ENCODE results near the gene RPS6KA1. TPM values are rescaled to one million over a fixed set of nuclear protein-coding genes. Genes with fewer than 3 reads are reported as not detected.
A peak's percentile ranks its signal among the peaks of the same experiment; 100 is the strongest.
"Not testable (repeated sequence)": the region's sequence is repeated elsewhere in the genome, so short reads cannot be mapped to it uniquely, and the experiment has no call there.

Gene RPS6KA1
- polyA plus RNA-seq, 5 donors, result 19.3 to 27.8 (median 23.4) TPM

DNA sequence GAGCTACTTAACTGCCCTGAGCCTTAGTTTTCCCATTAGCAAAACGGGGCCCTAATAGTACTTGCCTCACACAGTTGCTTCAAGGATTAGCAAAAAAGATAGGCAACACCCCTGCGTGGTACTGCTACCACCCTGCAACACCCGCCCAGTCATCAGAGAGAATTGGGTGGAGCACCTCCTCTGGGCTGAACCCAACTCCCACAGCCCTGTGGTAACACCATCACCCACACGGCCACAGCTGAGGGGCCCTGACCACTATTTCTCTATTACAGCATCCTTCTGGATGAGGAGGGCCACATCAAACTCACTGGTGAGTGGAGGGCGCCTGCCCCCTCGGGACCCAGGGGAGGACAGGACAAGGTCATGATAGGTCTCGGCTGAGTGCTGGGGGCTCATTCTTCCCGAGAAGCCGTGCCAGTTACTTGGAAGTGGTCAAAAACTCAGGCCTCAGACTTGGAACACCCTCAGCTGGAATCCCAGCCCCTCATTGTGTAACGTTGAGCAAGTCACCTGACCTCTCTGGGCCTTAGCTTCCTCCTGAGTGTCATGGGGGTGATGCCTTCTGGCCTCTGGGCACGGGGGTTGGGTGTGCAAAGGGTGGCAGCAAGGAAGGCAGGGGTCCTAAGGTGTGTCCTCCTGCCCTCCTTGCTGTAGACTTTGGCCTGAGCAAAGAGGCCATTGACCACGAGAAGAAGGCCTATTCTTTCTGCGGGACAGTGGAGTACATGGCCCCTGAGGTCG, 24.6 kb downstream of the RPS6KA1 start:
- DNase-seq, result no peak

DNA sequence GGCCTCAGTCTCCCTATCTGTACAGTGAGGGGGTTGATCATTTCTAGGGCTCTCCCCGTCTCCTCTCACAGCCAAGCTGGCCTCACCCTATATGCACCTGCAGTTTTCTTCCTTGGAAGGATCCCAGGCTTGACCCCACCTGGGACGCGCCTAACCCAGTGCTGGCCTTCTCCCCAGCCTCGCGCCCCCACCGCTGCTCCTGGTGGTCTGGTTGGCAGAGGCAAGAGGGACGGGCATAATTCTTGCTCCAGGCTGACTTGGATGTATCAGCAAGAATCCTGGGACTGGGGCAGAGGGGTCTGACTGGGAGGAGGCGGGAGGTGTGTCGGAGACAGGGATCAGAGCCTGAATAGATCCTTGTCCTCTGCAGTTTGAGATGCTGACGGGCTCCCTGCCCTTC, 25.2 kb downstream of the RPS6KA1 start:
- DNase-seq, result no peak

DNA sequence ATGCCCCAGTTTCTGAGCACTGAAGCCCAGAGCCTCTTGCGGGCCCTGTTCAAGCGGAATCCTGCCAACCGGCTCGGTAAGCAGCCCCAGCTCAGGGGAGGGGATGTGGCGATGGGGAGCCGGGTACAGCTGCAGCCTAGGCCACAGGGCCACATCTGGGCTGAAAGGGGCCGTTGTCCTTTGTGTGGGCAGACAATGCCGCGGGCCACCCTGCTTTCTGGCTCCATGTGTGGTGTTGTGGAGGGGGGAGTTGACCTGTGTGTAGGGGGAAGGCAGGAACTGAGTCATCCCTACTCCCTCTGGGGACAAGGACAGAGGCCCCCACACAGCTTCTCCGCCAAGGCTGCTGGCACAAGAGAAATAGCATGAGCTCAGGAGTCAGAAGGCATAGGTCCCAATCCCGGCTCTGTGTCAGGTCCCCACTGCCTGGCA, 26.0 kb downstream of the RPS6KA1 start:
- no peak for DNase-seq

DNA sequence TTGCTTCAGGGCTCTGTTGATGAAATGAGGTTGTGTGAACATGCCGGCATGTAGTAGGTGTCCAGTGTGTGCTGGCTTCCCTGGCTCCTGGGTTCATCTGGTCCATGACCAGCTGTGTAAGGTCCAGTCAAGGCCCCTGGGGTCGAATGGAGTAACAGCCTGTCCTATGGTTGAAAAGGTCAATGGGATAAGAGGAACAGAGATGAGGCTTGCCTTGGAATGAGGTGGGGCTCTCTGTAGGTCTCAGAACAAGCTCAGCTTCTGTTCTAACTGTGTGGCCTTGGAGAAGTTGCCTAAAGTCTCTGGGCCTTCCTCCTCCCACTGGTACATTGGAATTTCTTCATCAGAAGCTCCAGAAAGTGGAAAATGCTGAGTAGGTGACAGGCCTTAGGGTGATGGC, 26.6 kb downstream of the RPS6KA1 start:
- DNase-seq, result no peak

DNA sequence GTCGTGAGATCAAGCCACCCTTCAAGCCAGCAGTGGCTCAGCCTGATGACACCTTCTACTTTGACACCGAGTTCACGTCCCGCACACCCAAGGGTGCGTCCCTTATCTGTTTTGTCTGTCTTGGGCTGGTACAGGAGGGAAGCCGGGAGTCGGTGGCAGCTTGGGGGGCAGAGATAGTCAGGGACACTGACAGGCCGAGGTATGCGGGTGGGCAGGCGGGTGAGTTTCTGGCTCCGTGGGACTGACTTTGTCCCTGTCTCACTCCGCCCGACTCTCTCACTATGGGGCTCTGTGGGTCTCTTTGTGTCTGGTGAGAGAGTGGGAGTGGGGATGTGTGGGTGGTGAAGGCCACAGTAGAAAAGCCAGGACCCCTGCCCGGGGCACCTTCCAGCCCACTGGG, 27.4 kb downstream of the RPS6KA1 start:
- no peak for DNase-seq

DNA sequence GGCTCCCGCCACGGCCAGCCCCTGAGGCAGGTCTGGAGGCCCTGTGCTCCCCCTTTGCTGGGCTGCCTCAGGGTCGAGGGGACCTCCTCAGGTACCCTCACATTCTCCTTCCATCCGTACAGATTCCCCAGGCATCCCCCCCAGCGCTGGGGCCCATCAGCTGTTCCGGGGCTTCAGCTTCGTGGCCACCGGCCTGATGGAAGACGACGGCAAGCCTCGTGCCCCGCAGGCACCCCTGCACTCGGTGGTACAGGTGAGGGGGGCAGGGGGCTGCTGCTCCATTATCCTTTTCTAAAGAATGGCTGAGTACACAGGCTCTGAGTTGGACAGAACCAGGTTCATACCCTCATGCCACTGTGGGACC, 29.1 kb downstream of the RPS6KA1 start:
- no peak for DNase-seq

DNA sequence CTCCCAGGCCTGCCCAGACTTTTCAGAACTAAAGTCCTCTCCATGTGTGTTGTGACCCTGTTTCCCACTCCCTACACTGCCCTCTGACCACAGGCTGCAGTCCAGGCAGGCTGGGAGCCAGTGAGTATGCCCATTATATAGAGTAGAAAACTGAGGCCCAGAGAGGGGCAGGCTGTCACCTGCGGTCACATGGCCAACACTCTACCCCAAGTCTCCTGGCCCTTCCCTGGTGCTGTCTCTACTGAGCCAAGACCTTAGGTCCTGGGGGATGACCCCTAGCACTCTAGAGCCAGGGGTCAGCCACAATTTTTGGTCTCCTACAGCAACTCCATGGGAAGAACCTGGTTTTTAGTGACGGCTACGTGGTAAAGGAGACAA, 30.8 kb downstream of the RPS6KA1 start:
- no peak for DNase-seq

DNA sequence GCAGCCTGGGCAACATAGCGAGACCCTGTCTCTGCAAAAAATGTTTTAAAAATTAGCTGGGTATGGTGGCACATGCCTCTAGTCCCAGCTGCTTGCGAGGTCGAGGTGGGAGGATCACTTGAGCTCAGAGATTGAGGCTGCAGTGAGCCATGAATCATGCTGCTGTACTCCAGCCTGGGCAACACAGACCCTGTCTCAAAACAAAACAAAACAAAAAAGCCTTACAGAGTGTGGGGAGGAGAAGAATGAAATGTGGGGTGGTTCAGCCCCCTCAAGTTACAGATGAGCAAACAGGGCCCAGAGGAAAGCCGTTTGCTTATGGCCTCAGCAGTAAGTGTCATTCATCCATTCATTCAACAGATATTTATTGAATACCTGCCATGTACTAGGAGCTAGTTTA, 40.7 kb downstream of the RPS6KA1 start:
- DNase-seq, result no peak

DNA sequence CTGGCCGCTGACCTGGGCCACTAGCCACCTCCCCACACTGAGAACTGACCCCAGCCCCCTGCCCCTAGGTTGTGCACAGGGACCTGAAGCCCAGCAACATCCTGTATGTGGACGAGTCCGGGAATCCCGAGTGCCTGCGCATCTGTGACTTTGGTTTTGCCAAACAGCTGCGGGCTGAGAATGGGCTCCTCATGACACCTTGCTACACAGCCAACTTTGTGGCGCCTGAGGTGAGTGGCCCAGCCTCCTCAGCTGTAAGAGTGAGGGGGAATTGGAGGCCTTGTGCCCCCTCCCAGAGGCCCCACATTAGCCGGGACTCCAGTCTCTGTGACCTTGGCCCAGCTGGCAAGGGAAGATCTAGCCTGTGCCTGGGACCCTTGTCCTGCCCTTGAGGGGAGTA, 41.8 kb downstream of the RPS6KA1 start:
- no peak for DNase-seq

DNA sequence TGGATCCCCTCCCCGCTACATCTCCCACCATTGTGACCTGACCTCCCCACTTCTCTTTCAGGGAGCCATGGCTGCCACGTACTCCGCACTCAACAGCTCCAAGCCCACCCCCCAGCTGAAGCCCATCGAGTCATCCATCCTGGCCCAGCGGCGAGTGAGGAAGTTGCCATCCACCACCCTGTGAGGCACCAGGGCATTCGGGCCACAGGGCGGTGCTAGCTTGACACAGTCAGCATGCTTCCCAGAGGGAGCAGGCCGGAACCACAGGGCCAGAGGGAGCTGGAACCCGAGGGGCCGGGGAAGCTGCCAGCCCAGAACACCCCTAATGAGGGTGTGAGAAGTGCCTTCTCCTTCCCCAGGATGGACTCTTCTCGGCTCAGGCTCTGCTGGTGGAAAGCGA, 44.5 kb downstream of the RPS6KA1 start:
- no peak for DNase-seq

DNA sequence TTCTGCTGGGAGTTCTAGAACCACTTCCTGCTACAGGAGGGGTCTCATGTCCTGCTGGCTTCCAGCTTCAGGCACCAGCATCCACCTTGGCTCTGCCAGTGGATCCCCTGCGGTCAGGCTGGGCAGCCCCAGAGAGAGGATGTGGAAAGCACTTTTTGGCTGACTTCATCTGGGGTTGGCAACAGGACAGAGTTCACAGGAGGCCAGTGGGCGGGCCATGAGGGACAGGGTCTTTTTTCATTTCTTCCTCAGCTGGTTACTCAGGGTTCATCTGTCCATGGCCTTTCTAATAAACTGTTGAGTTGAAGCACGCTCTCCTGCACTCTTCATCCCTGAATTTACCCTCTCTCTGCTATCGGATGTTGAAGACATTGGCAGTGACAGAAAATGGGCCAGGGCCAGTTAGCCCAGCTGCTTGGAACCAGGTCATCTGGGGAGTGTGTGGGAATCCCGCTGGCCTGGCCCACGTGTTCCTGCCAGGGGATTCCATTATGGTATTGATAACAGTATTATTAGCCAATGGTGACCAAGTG, 45.2 kb downstream of the RPS6KA1 start:
- peak; percentile 4 to 10 for DNase-seq

DNA sequence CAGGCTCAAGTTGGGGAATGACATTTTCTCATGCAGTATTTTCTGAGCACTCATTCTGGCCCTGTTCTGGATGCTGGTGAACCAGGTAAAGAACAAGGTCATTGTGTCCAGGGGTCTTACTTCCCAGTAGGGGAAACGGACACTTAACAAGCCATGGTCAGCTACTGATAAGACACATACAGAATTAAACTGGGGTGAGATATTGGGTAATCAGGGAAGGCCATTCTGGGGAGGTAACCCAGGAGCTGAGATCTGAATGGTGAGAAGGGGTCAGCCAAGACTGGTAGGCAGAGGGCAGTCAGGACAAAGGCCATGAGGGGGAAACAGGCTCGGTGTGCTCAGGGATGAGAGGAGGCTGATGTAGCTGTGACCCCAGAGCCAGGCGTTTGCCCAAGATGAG, 45.8 kb downstream of the RPS6KA1 start:
- DNase-seq, result no peak

DNA sequence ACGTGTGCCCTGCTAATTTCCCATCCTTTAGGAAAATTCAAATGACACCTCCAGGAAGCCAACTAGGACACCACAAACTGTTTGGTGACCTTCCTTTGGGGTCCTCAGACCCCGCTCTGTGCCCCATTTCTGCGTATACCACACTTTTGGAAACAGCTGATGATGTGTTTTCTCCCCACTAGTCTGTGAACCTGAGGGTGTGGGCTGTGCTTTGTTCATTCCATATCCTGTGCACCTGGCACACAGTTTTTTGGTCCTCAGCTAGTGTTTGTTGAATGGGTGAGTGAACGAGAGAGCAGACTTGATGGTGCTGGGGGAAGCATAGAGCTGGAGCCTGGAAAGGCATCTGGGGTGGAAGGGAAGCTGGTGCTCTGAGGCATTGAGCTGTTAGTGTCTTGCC, 48.6 kb downstream of the RPS6KA1 start:
- DNase-seq, result no peak

DNA sequence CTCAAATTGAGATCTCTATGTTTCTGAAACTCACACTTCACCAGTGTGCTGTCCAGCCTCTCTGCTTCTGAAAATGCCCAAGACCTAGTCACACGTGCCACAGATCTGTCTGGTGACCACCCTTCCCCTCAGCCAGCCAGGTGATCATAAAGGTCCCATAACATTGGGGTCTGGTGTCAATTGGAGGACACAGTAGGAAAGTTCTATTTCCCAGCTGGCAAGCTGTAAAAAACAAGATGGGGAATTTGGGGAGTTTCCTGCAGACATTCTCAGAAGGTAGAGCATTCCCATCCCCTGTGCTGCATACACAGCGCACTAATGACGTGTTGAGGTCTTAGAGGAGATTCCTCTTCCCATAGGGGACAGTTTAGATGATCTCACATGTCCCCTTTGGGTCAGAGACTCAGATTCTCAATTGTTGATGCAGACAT, 50.1 kb downstream of the RPS6KA1 start:
- DNase-seq, result no peak

DNA sequence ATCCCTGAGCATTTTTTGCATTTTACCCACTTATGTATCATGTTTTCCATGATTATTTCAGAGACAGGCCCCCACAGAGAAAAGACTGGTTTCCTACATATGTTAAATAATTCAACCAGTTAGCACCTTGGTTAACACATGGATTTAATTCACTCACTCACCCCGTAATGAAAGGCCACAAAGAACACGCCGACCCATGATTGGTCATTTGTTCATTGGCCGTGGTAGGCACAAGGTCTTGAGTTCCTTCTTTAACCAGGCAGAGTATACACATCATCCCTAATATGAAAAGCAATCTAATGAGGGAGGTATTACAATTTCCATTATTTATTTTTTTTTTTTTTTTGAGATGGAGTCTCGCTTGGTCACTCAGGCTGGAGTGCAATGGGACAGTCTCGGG, 50.6 kb downstream of the RPS6KA1 start:
- no peak for DNase-seq

DNA sequence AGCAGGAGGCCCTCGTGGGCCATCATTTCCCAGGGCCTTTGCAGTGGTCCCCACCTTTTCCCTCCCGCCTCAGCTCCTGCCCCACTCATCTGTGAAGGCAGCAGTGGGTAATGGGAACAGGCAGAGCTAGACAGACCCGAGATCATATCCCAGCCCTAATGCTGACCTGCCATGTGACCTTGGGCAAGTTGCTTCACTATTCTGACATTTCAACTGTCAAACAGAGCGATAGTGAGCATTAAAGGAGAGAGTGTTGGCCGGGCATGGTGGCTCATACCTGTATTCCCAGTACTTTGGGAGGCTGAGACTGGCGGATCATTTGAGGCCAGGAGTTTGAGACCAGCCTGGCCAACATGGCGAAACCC, 51.7 kb downstream of the RPS6KA1 start:
- no peak for DNase-seq

DNA sequence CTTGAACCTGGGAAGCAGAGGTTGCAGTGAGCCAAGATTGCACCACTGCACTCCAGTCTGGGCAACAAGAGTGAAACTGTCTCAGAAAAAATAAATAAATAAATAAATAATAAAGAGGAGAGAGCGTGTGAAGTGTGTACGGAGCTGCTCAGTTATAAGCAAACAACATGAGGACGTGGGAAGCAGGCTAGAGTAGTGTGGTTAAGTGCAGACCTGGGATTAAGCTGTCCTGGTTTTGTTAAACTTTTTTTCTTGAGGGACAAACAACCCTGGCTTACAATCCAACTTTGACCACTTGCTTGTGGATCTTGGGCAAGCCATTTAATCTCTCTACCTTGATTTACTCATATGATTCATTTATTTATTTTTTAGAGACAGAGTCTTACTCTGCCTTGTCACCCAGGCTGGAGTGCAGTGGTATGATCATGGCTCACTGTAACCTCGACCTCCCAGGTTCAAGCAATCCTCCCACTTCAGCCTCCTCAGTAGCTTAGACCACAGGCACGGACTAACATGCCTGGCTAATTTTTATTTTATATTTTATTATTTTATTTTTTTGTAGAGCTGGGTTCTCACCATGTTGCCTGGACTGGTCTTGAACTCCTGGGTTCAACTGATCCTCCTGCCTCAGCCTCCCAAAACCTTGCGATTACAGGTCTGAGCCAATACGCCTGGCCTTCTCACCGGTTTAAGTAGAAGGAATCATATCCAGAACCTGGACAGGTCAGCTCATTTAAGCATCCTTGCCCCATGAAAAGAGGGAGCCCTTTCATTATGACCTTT, 52.7 kb downstream of the RPS6KA1 start:
- no peak for DNase-seq

DNA sequence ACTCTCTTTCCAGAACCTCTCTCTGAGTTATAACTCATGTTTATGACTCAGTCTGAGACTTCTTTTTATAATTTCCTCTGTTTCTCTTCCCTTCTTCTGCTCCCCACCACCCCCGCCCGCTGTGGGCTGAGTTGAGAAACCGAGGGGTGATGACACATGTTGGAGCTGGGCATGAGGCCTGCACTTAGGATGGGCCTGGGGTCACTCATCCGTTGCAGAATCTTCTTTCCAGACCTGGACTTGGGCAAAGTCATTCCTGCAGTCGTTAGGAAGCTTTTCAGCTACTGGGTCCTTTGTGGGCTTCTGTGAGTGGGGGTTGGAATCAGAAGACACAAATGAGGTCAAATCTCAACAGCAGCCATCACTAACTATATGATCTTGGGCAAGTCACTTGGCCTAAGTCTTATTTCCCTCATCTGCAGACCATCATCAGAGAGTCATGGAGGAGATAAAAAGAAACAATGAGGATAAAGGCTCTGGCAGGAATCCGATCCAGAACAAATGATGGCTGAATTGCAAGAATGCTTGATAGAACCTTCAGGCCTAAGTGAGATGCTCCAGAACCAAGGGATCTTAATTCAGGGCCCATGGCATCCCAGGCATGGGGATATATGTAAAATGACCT, 53.4 kb downstream of the RPS6KA1 start:
- no peak for DNase-seq

DNA sequence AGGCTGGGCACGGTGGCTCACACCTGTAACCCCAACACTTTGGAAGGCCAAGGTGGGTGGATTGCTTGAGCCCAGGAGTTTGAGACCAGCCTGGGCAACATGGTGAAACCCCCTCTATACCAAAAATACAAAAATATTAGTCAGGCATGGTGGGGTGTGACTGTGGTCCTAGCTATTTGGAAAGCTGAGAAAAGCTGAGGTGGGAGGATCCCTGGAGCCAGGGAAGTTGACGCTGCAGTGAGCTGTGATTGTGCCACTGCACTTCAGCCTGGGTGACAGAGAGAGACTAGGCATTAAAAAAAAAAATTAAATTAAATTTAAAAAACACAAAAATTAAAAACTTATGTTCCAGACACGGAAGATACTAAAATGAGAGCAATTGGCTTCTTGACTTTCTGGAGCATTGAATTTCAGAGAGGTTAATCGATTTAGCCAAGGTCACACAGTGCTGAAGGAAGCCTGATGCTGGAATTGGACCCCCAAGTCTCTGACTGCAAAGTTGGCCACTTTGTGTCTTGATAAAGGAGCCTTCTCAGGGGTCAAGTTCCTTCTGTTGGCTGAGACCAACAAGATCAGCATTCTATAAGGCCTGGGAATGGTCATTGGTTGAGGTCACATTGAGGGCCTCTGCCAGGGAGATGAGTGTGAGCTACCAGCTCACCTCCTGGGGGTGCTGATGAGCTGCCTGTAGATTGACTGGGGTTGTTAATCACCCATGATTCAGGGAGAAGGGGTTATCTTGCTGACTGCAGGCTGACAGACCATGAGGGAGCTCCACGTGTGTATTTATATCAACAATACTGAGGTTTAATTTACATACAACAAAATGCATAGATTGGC, 54.3 kb downstream of the RPS6KA1 start:
- DNase-seq, result no peak

DNA sequence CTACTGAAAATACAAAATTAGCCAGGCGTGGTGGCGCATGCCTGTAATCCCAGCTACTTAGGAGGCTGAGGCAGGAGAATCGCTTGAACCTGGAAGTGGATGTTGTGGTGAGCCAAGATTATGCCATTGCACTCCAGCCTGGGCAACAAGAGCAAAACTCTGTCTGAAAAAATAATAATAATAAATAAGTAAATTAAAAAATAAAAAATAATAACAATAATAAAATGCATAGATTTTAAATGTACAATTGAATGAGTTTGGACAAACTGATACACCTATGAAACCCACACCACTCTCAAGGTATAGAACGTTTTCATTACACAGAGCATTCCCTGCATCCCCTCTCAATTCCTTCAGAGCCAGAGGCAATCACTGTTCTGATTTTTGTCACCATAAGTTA, 55.0 kb downstream of the RPS6KA1 start:
- not testable (repeated sequence) for DNase-seq

DNA sequence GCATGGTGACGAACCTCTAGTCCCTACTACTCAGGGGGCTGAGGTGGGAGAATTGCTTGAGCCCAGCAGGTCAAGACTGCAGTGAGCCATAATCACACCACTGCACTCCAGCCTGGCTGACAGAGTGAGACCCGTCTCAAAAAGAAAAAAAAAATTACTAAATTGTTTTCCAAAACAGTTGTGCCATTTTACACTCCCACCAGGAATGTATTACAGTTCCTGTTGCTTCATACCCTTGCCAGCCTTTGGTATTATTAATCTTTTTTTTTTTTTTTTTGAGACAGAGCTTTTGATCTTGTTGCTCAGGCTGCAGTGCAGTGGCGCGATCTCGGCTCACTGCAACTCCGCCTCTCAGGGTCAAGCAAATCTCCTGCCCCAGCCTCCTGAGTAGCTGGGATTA, 55.9 kb downstream of the RPS6KA1 start:
- no peak for DNase-seq

DNA sequence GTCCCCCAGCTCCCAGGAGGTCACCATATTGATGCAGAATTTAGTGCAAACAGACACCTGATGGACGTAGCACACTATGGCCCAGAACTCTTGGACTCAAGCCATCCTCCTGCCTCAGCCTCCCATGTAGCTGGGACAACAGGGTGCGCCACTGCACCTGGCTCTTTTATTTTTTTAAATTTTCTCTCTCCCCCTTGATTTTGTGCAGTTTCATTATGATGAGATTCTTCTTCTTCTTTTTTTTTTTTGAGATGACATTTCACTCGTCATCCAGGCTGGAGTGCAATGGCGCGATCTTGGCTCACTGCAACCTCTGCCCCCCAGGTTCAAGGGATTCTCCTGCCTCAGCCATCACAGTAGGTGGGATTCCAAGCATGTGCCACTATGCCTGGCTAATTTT, 63.8 kb downstream of the RPS6KA1 start:
- no peak for DNase-seq
